ENCODE measurements around the gene MRGPRE. TPM values are rescaled to one million over a fixed set of nuclear protein-coding genes. Genes with fewer than 3 reads are reported as not detected.

The MRGPRE gene
- not detected in 5 replicates for total RNA-seq (2022; extraction: Qiagen RNA extraction)

DNA sequence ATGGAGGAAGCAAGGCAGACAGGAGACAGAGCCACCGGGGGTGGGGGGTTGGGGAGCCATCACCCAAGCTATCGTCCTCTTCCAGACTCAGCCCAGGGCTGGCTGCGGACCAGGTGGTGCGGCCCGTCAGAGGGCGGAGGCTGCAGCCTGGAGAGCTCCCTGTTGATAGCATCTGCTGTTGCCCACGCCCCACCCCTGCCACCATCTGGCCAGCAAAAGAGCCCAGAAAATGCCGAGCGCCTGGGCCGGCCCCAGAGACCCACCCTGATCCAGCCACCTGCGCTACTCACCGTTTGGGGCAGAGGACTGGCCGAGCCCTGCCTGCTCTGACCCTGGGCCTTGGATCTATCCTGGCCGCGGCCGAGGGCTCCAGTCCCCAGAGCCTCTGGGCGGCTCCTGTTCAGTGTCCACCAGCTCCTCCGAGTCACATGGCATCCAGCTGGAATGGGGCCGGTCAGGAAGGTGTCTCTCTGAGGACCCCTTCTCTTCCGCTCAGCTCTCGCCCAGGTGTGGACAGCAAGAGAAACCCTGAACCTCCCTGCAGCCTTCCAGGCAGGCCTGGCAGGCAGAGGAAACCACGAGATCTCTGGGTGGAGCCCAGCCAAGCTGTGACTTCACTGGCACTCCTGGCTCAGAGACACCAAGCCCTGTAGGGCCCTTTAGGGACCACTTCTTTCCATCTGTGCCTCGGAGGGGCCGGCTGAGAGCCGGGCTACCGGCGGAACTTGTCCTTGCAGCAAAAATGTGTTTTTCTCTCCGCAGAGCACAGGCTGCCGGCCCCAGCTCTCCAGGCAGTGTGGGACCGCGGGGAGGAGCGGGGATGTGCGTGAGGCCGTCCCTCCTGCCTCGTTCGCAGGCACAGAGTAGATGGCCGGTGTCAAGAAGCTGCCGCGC lies at the start of gene MRGPRE:
TSS of gene MRGPRE (minus strand) at position 567 of the 894 bp plus-strand sequence. CDS start 3,618 bp downstream, outside the sequence.

GRCh38 chr11:3218483-3219280 lies 13.5 kb downstream of the MRGPRE start, which contains the start of gene MRGPRG:
TSS of gene MRGPRG (minus strand) at chr11:3218813. CDS start at chr11:3218813, 0 bp downstream.

Other genes with a start within 250 kb of the MRGPRE start
- gene NAP1L4, start 240.1 kb downstream of the MRGPRE start, total RNA-seq (2022; extraction: Qiagen RNA extraction) = 111 to 127 TPM (median 123 TPM) in 5 replicates
- gene CARS1, start 175.0 kb downstream of the MRGPRE start, total RNA-seq (2022; extraction: Qiagen RNA extraction) = 55.5 to 69.6 TPM (median 60.2 TPM) in 5 replicates
- gene OSBPL5, start 67.1 kb downstream of the MRGPRE start, total RNA-seq (2022; extraction: Qiagen RNA extraction) = 7.2 to 9.8 TPM (median 7.7 TPM) in 5 replicates
- gene MRGPRG, start 13.6 kb downstream of the MRGPRE start, total RNA-seq (2022; extraction: Qiagen RNA extraction) = not detected in 5 replicates
- gene ZNF195, start 146.7 kb upstream of the MRGPRE start, total RNA-seq (2022; extraction: Qiagen RNA extraction) = 18.6 to 24.2 TPM (median 19.4 TPM) in 5 replicates

Data from A549 treated with Mapracorat at 1 μM for 4 hours (cell line).